Sigmoid colon (tissue), 4 donors: ENCODE measurements around the gene SLC10A6.

Experiments
- CTCF ChIP-seq, 4 experiments: fragments of 450-650 bp in 3 of 4; fragments of 200-600 bp in 1 of 4; IDR thresholded peaks; one replicate each; pipeline ENCODE4 v1.5.1; 2016 to 2019; ENCODE audit warnings: antibody characterized with exemption in 4 of 4, mild to moderate bottlenecking in 3 of 4, moderate library complexity in 2 of 4
- POLR2AphosphoS5 ChIP-seq, 4 donors: sonication (generic); formaldehyde crosslinking; IDR thresholded peaks; one replicate each; pipeline ENCODE4 v1.6.1; 2017; ENCODE audit warnings: antibody characterized with exemption in 4 of 4

GRCh38 chr4:86848136-86848535 is 1.0 kb downstream of the SLC10A6 start:
- TF ChIP-seq CTCF (IDR thresholded peaks at IDR 0.05) (no peak), POLR2AphosphoS5 (IDR thresholded peaks at IDR 0.05) (no peak)
